GM18951 (cell line): ENCODE data around the gene RETREG1.

ENCODE experiments used
- POLR2A ChIP-seq: IDR thresholded peaks from 4 replicates; pipeline ENCODE4 v1.6.1; 2011; ENCODE audit warnings: mild to moderate bottlenecking; ENCODE audit not compliant: insufficient read length, insufficient read depth; ENCODE audit errors: extremely low read depth
- in situ Hi-C: fragments of 300-500 bp; cut with MboI; formaldehyde crosslinking; loops from one replicate; pipeline ENCODE4 v1.12.0; 2022; ENCODE audit warnings: low sequenced_read_pairs, mixed read lengths, inconsistent platforms; ENCODE audit not compliant: unreplicated experiment

Gene RETREG1

DNA sequence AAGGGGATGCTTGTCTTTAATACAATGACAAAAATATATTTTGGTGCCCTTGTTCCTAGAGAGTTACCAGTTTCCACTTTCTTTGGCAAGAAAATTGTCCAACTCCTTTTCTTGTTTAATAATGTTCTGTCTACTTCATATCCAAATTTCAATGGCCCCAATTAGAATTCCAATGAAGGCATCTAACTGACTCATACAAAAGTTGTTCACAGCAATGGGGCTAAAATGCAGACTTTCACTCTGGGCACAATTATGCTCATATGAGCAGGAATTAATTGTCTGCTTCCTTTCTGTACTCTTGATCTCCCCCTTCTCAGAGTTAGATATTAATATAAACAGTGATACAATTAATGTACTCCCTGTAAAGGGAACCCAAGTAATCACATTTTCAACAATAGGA is 109.1 kb downstream of the RETREG1 start:
- TF ChIP-seq POLR2A = no peak
- in situ Hi-C loops = no loop called here

DNA sequence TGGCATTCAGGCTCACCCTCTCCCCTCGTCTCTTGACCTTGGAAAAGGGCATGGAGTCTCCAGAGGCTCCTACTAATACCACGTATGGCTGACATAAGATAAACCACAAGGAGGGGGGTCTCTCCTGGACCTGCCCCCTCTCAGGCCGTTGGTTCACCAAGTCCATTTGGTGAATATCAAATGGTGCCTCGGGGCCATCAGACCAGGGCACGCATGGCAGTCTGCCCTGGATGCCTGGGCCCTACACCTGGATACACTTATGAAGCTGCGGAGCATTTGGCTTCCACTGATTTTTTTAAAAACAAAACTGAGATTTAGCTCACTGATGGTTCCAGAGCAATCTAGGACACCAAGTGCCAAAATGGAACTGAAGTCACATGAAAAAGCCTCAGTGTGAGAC is 110.9 kb downstream of the RETREG1 start:
- in situ Hi-C loops = no loop called here
- no peak for TF ChIP-seq POLR2A

DNA sequence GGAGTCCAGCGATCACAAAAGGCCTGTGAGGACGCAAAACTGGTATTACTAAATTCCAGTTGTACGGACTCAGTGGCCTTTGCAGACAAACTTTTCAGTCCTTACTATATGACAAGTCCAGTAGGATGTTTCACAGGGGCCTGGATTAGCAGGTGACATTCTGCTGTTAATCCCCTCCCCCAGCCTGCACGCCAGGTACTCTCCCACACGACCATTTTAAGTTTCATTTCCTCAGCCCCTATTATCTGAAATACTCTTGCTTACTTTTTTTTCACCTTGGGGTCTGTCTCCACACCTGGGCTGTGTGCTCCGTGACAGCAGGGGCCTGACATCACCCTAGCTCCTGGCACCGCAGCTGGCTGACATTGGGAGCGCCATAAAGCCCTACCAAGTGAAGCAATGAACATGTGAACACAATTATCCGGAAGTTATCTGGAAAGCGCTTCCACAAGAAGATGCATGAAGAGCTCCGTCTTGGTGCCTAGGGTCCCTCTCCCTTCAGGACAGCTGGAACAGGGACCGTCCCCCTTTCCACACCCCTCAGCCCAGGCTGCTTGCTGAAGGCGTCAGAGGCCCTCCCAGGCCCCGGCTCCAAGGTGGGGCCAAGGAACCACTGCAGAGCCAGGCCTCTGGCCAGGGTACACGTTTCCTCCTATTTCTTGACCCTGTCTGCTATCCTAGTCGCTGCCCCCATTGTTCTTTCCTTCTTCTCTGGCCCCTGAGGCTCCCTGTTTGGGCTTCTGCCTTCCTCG is 111.5 kb downstream of the RETREG1 start:
- in situ Hi-C loops = no loop called here
- no peak for TF ChIP-seq POLR2A

DNA sequence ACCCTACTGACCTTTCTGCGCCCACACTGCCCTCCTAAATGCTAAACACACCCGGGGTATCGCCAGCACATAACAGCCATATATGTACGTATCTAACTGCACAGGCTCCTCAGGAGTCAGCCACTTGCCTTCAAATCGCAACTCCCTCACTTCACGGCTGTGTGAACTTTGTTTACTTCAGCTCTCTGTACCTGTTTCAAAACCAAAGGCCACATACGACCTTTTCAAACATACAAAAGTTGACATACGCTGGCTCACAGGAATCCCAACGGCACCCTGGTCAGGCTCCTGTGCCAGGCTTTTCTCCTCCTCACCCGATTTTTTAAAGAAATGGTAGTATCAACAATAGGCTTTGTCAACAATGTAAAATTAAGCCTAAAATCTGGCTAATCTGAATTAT is 112.2 kb downstream of the RETREG1 start:
- in situ Hi-C loops = no loop called here
- no peak for TF ChIP-seq POLR2A

DNA sequence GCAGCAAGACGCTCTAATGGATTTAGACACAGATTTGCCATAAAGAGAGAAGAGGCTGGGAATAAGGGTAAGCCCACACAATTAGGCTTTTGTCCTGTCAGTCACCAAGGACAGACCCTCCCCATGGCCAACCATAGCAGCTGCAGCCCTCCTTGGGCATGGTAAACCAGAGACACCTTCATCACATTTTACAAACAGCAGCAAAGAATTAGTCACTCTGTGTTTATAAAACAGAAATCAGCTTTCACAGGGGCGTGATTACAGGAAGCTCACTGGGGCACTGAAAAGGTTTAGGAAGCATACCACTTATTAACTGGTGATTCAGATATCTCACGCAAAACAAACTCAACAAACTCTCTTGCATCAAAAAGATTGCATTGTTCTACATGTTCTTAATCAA is 113.9 kb downstream of the RETREG1 start:
- in situ Hi-C loops = no loop called here
- TF ChIP-seq POLR2A = no peak

DNA sequence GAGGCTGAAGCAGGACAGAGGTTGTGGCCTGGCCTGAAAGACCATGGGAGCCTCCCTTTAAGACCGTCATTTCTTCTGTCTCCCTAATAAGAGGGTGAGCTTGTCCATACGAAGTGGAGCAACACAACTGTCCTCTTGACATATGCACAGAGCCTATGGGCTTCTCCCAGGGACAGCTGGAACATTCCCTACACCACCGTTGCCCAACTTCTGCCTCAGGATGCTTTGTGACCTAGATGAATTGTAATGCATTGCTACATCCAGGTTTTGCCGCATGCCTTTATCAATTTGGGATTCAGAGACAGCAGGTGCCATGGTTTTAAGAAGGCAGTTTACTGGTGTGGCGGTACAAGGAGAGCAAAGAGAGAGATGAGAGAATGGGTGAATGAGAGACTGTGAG is 116.8 kb downstream of the RETREG1 start:
- TF ChIP-seq POLR2A = no peak
- in situ Hi-C loops = no loop called here

DNA sequence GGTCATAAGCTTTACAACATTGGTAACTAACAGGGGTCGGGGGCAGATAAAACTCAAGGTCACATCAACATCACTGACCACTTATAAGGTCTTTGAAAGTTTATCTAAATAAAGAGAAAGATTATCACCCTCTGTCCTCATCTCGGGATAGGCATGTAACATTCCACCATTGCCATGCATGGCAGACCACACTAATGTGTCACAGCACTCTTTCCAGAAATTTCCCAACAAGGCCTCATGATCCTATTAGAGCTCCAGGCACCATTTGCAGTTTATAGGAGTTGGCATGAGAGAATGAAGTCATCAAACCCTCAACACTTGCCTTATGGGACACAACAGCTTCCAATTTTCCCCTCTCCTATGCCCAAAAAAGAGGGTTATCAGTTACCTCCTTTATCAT is 119.3 kb downstream of the RETREG1 start:
- in situ Hi-C loops = no loop called here

DNA sequence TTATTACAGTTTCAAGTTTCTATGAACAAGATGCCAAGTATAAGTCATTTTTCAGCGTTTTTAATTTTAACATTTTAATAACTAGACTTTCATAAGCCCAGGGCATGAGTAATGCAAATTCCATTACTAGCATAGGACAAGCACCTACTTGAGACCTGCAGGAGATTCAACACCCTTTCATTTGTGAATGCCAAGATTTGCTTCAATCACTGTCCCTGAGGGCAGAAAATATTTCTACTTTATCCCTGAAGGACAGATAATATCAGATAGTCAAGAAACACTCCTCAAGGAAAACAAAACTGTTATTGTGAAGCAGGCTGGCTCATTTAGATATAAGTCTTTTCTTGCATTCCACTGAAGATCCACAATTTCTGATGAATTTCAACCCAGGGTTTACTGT is 123.5 kb downstream of the RETREG1 start:
- no peak for TF ChIP-seq POLR2A
- in situ Hi-C loops = no loop called here

More for the DNA sequence above, 119.3 kb downstream of the RETREG1 start:
- no peak for TF ChIP-seq POLR2A

DNA sequence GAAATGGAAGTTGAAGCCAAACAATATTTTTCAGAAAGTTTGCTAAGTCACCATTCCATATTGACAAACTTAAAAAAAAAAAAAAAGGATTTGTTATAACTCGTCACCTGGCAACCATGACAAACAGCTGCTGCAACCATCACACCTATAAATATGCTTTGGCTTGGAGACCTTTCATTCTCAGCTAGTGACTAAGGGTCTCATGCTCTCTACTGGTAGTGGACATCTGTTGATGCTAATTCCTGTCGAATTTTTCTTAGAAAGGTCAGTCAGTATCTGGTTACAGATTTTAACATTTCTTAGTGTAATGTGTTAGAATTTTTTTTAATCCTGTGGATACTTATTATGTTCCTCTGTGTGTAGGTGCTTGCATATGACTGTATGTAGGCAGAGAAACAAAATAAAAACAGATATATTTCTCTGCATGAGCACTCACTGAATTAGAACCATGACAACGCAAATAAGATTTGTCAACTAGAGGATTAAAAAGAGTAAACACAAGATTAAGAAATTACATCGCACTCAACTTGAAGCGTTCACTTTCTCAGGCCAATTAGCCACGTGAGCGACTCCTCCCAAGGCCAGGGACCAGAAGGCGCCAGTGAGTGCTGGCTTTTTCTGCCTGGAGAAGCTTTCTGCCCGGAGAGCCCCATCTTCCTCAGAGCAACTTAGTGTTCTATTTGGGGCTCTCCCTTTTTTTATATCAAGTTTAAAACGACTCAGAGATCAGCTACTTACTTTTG is 124.2 kb downstream of the RETREG1 start:
- in situ Hi-C loops = no loop called here
- no peak for TF ChIP-seq POLR2A

DNA sequence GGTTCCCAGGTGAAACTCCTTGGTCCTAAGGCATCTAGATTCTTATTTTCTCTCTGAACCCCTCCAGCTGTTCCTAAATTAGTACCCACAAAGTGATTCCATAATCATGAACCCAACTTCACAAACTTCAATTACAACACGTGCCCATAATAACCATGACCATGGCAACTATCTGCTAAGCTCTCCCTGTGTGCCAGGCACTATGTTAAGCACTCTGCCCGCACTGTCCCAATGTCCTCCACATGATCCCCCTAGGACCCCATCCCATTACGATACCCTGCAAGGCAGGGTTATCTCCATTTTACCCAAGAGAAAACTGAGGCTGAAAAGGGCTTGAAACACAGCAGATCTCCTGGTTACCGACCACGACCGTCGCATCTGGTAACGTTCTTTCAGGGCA is 125.9 kb downstream of the RETREG1 start:
- in situ Hi-C loops = no loop called here
- TF ChIP-seq POLR2A = no peak

DNA sequence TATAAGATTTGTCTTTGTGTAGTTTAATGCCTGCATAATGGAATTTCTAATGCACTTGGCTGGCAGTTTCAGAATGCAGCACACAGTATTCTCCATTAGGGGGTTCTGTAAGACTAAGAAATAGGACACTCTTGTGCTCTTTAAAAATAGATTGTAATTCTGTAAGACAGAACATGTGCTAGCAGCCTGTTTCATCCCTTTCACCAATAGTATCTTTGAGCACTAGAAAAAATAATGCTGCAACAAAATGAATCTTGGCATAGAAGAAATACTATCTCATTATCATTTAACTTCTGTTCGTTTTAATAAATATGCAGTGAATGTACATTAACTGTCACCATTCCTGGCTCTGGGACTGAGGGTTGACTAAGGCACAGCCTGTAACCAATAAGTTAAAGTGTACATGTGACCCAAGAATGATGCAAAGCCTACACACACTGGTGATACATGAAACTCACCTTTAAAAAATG is 127.4 kb downstream of the RETREG1 start:
- in situ Hi-C loops = no loop called here

DNA sequence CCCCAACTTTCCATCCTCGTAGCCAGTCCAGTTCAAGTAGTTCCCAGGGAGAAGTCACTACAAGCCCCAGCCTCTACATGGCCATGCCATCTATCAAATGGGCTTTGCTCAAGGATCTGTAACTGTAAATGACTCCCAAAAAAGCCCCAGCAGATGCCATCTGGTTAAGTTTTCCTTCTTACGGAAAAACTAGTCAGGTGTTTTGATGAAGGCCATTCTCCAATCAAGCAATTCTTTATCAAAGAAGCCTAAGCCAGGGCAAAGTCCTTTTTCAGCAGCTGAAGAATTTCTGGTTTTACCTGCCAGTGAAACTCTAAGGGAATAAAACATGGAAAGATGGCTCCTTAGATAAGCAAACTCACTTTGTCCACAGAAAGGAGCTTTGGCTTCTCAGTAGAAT is 129.3 kb downstream of the RETREG1 start:
- TF ChIP-seq POLR2A = no peak
- in situ Hi-C loops = no loop called here

More for the DNA sequence above, 127.4 kb downstream of the RETREG1 start:
- TF ChIP-seq POLR2A = no peak

DNA sequence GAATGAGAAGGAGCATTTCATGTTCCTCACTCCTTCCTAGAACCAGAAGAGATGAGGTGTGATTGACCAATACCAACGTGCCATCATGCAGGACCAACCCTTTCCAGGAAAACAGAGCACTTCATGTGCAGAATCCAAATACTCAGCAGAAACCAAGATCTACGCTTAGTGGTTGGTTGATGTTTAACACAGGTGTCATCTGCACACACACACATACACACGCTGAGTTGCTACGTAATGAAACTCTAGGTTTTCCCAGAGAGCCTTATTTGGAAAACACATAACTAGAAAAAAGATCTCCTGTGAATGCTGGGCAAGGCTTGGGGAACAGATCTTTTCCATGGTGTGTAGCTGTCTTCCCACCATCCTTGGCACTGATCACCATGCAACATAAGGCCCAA is 130.1 kb downstream of the RETREG1 start:
- in situ Hi-C loops = no loop called here
- TF ChIP-seq POLR2A = no peak

DNA sequence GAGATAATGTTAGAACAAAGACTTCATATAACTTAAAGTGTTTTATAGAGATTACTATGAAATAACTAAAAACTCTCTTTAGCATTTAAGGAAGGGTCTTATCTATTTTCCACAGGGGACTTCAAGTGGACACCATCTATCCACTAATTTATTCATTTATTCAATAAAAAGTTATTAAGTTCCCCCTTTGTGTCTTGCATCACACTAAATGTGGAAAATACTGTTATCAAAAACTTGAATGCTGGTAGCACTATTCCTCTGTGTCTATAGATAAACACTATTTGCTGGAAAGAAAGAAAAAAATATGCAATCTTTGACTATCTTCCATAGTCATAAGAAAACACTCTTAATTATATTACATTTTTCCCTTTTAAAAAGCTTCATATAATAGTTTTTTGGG is 131.1 kb downstream of the RETREG1 start:
- in situ Hi-C loops = no loop called here
- no peak for TF ChIP-seq POLR2A
